MM.1S (cell line): Measurements from ENCODE around the gene SYTL3.

Experiments used
- EZH2 ChIP-seq: fragments of 300-600 bp; sonication (generic); optimal IDR thresholded peaks from 2 replicates; pipeline ENCODE3; 2017; ENCODE audit warnings: low read depth, mild to moderate bottlenecking, antibody characterized with exemption, low read length, mixed read lengths
- EZH2phosphoT487 ChIP-seq: fragments of 300-600 bp; sonication (generic); IDR thresholded peaks from 2 replicates; pipeline ENCODE4 v1.6.1; 2018; ENCODE audit warnings: antibody characterized with exemption, low read length
- TF ChIP-seq, protein P1 (sequence below): fragments of 300-600 bp; sonication (generic); IDR thresholded peaks from 2 replicates; pipeline ENCODE4 v1.5.1; 2016; ENCODE audit warnings: antibody characterized with exemption, low read length, mixed read lengths

DNA sequence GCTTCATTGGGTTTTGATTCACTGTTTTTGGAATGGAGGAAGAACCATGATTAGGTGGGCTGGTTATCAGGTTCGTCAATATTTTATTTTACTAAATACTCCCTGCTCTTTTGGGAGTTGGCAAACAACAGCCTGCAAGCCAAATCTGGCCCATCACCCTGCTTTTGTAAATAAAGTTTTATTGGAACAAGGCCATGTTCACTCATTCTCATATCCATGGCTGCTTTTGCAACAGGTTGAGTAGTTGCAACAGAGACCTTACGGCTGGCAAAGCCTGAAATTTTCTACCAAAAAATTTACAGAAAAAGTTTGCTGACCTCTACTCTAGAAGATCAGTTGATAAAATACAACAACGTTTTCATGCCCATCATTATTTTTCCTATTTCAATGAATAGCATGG, 45.1 kb downstream of the SYTL3 start:
- TF ChIP-seq, protein P1, sequence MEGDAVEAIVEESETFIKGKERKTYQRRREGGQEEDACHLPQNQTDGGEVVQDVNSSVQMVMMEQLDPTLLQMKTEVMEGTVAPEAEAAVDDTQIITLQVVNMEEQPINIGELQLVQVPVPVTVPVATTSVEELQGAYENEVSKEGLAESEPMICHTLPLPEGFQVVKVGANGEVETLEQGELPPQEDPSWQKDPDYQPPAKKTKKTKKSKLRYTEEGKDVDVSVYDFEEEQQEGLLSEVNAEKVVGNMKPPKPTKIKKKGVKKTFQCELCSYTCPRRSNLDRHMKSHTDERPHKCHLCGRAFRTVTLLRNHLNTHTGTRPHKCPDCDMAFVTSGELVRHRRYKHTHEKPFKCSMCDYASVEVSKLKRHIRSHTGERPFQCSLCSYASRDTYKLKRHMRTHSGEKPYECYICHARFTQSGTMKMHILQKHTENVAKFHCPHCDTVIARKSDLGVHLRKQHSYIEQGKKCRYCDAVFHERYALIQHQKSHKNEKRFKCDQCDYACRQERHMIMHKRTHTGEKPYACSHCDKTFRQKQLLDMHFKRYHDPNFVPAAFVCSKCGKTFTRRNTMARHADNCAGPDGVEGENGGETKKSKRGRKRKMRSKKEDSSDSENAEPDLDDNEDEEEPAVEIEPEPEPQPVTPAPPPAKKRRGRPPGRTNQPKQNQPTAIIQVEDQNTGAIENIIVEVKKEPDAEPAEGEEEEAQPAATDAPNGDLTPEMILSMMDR, result no peak
- TF ChIP-seq EZH2phosphoT487, result no peak
- no peak for TF ChIP-seq EZH2
